ENCODE measurements around the gene RTN4.

Gene RTN4

DNA sequence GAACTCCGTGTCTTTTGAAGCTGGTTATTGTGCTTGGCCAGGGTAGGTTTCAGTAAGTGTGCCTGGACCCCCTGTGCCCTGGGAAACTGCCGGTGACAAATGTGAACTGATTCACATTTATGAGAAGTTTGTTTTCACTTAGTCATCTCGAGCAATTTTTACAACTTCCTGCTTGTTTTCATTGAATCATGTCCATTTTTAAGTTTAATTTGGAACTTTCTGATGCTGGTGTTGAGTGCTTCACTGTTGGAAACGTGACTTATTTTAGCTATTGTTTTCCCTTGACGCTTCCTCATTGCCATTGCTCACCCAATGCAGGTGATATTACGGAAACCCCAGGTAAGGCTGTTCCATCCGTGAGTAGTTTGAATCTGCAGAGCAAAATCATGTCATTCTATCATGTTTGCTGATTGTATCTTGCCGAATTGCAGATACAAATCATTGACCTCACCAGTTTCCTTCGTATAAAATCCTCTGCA is 97.2 kb downstream of the RTN4 start:
- no peak for DNase-seq (ENCODE audit: extremely low spot score)
- POLR2A ChIA-PET = no interaction called here
- CTCF ChIA-PET = no interaction called here
- TF ChIP-seq, protein P1, sequence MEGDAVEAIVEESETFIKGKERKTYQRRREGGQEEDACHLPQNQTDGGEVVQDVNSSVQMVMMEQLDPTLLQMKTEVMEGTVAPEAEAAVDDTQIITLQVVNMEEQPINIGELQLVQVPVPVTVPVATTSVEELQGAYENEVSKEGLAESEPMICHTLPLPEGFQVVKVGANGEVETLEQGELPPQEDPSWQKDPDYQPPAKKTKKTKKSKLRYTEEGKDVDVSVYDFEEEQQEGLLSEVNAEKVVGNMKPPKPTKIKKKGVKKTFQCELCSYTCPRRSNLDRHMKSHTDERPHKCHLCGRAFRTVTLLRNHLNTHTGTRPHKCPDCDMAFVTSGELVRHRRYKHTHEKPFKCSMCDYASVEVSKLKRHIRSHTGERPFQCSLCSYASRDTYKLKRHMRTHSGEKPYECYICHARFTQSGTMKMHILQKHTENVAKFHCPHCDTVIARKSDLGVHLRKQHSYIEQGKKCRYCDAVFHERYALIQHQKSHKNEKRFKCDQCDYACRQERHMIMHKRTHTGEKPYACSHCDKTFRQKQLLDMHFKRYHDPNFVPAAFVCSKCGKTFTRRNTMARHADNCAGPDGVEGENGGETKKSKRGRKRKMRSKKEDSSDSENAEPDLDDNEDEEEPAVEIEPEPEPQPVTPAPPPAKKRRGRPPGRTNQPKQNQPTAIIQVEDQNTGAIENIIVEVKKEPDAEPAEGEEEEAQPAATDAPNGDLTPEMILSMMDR (IDR thresholded peaks at IDR 0.05; ENCODE audit: control extremely low read depth, extremely low read depth, low read depth, missing control alignments) = no peak

DNA sequence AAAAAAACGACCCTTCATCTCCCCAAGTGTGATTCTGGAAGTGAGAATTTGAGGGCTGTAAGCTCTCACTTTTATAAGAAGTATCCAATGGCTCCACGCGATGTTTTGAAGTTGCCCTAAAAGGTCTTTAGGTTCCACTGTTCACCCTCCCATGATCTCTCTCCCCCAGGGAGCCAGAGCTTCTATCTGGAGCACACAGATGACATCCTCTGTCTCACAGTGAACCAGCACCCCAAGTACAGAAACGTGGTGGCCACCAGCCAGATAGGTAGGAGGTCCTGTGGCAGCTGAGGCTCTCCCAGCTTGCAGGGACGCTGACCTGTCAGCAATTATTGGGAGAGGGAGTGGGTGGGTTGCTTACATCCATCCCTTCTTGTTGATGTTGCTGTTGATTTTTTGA is 97.8 kb downstream of the RTN4 start:
- no peak for DNase-seq (ENCODE audit: extremely low spot score)
- ChIA-PET POLR2A (no interaction called here), CTCF (no interaction called here)
- TF ChIP-seq, protein P1 (IDR thresholded peaks at IDR 0.05; ENCODE audit: control extremely low read depth, extremely low read depth, low read depth, missing control alignments) = no peak

DNA sequence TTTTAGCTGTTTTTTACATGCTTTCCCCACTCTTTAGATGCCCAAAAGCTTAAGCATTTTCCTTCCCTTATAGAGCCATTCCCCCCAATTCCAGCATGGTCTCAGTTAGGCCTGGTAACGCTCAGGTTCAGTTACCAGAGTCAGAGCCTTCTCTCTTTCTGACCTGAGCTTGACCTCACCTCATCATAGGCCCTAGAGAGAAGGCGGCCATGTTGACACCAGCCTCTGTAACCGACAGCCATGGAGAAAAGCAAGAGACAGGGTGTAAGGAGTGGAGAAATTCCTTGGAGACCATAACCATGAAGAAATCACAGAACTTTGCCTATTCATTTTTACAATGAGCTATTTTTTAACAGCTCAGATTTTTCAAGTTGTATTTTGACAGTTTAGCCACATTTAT is 99.4 kb downstream of the RTN4 start:
- no peak for DNase-seq (ENCODE audit: extremely low spot score)
- TF ChIP-seq, protein P1 (IDR thresholded peaks at IDR 0.05; ENCODE audit: control extremely low read depth, extremely low read depth, low read depth, missing control alignments) = no peak
- ChIA-PET CTCF (interaction anchor here (1.0 to 1.5 kb wide), 3 partner anchors 10 to 21 kb away, joined by 3 to 4 read pairs (median 3); no protein-coding TSS in a partner anchor), POLR2A (no interaction called here)

DNA sequence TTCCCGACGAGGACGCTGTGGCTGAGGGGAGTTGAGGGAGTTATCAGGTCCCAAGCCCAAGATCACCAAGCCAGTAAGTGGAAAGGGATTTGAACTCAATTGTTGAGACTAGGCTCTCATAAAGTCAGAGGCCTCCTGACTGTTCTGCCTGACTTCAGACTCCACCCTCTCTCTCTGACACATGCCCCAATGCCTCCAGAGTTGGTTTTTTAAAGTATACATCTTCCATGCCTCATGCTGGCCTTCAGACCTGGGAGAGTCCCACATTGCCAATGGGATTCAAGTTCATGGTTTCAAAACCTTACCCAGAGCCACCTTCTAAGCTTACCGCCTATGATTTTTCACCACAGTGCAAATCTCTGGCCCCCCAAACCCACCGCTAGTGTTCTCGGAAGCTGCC is 100.8 kb downstream of the RTN4 start:
- ChIA-PET POLR2A (no interaction called here), CTCF (no interaction called here)
- DNase-seq (ENCODE audit: extremely low spot score) = no peak
- TF ChIP-seq, protein P1 (IDR thresholded peaks at IDR 0.05; ENCODE audit: control extremely low read depth, extremely low read depth, low read depth, missing control alignments) = no peak

DNA sequence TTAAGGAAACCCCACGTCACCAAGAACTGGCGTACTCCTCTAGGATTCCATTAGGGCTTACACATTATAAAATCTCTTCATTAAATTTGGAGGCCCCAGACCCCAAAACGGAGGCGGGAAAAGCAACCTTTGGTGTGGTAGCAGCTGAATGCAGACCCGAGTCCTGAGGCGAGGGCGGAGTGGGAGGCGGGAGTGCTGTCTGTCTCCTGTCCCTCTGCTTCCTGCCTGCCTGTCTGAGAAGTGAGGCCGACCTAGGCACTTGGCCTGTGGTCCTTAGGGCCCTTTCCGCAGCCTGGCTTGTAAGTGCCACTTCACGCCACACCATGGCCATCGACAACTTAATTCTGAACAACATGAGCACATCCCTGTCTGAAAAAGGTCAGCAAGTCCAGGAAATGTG is 102.1 kb downstream of the RTN4 start:
- DNase-seq (ENCODE audit: extremely low spot score) = no peak
- ChIA-PET POLR2A (no interaction called here), CTCF (interaction anchor here (0.9 kb wide), 1 partner anchor 110 kb away, joined by 3 read pairs; no protein-coding TSS in a partner anchor)
- TF ChIP-seq, protein P1 (IDR thresholded peaks at IDR 0.05; ENCODE audit: control extremely low read depth, extremely low read depth, low read depth, missing control alignments) = no peak

DNA sequence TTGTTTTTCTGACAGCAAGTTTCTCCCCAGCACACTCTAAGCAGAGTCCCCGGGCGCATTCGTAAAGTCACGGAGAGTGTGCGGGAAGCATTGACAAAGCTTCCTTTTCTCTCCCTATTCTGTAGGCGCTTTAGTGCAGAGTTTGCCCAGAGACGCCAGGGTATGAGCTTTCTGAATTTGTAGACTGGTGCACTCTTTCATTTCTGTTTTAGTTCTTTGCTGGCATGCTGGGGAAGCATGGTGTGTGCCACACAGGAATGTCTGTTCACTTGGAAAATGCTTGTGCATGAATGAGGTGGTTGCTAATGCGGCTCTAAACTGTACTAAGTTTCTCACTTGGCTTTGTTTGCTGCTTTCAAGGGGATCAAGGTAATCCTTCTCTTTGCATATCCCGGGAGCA is 102.6 kb downstream of the RTN4 start:
- TF ChIP-seq, protein P1 (IDR thresholded peaks at IDR 0.05; ENCODE audit: control extremely low read depth, extremely low read depth, low read depth, missing control alignments) = no peak
- ChIA-PET POLR2A (no interaction called here), CTCF (interaction anchor here (0.9 kb wide), 1 partner anchor 109 kb away, joined by 3 read pairs; no protein-coding TSS in a partner anchor)
- DNase-seq (ENCODE audit: extremely low spot score) = no peak

DNA sequence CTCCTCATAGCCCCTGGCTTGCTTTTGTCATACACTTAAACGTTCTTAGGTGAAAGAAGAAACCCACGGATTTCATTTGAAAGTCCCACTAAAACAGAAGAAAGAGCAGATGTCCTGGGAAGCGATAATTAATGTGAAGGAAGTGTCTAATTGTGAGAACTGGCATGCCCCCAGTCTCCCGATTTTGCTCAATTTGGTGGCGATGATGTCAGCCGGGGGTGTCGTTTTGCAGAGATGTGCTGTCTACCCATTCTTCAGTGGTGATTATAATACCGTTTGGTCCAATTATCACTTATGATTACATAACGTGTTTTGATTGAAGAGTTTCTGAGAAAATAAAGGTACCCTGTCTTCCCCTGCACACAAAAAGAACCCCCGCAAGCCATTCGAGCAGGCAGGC is 103.1 kb downstream of the RTN4 start:
- ChIA-PET CTCF (interaction anchor here (0.9 kb wide), 1 partner anchor 109 kb away, joined by 3 read pairs; no protein-coding TSS in a partner anchor), POLR2A (no interaction called here)
- TF ChIP-seq, protein P1 (IDR thresholded peaks at IDR 0.05; ENCODE audit: control extremely low read depth, extremely low read depth, low read depth, missing control alignments) = no peak
- no peak for DNase-seq (ENCODE audit: extremely low spot score)
